ENCODE results near the gene KLHL30. TPM values are rescaled to one million over a fixed set of nuclear protein-coding genes. Genes with fewer than 3 reads are reported as not detected.

The KLHL30 gene
- total RNA-seq, 2 experiments from 2014 or later = 0.09 to 1.9 TPM

DNA sequence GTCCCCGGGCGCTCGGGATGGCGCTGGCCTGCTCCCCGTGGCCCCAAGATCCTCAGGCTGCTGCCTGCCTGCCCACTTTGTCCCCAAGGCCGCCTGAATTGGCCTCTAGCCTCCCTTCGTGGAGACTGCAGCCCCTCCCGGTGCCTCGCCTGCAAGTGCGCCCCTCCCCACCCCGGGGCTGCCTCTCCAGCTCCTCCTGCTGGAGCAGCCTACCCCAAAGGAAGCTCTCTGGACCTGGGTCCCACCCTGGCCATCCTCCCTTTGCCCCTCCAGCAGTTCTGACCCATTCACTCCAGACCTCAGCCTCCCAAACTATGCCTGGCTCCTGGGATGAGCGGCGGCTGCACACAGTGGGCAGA is 32.1 kb upstream of the KLHL30 start:
- no peak for DNase-seq (ENCODE audit: low spot score)
- Histone ChIP-seq H3K4me1 (ENCODE audit: insufficient read depth, low read length, poor library complexity, severe bottlenecking) (peaks cover 48% of the 10 kb centered on the region), H2AFZ (ENCODE audit: low read length) (no peak overlapping the region), H3K79me2 (ENCODE audit: insufficient read depth, low read depth, low read length) (no peaks in the 10 kb centered on the region), H3K4me2 (ENCODE audit: low read length) (peak overlapping the region; percentile 89; the same call in 1 of the 2 replicates), H3K9me3 (ENCODE audit: low read length) (no peaks in the 10 kb centered on the region), H3K36me3 (ENCODE audit: insufficient read depth, low read length) (no peaks in the 10 kb centered on the region), H4K20me1 (ENCODE audit: insufficient read depth, low read length) (no peaks in the 10 kb centered on the region), H3K4me3 (ENCODE audit: low read depth, low read length, poor library complexity, severe bottlenecking) (no peak overlapping the region), H3K27ac (ENCODE audit: low read depth, low read length, poor library complexity, severe bottlenecking) (peak overlapping the region; percentile 88), H3K9me2 (ENCODE audit: insufficient read depth, low read length) (no peaks in the 10 kb centered on the region)
- BruUV-seq (replicated peaks) = no TSS peak
- TF ChIP-seq, protein P1, sequence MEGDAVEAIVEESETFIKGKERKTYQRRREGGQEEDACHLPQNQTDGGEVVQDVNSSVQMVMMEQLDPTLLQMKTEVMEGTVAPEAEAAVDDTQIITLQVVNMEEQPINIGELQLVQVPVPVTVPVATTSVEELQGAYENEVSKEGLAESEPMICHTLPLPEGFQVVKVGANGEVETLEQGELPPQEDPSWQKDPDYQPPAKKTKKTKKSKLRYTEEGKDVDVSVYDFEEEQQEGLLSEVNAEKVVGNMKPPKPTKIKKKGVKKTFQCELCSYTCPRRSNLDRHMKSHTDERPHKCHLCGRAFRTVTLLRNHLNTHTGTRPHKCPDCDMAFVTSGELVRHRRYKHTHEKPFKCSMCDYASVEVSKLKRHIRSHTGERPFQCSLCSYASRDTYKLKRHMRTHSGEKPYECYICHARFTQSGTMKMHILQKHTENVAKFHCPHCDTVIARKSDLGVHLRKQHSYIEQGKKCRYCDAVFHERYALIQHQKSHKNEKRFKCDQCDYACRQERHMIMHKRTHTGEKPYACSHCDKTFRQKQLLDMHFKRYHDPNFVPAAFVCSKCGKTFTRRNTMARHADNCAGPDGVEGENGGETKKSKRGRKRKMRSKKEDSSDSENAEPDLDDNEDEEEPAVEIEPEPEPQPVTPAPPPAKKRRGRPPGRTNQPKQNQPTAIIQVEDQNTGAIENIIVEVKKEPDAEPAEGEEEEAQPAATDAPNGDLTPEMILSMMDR (conservative IDR thresholded peaks at IDR 0.05; ENCODE audit: low read length) = 0 out of 2 replicates have a peak, but pooled peaks have one; percentile 15
- TF ChIP-seq EZH2phosphoT487 (IDR thresholded peaks at IDR 0.05; ENCODE audit: borderline replicate concordance, low read depth, low read length) = no peak
- ChIA-PET CTCF (ENCODE audit: unreplicated experiment) (no interaction called here), POLR2A (interaction anchor here (1.2 kb wide), 1 partner anchor 33 kb away, joined by 3 read pairs; the partner anchor contains the start of gene KLHL30)
- intact Hi-C loops (cut with micrococcal nuclease; ENCODE audit: unreplicated experiment) = loop anchor here (2.0 to 5.0 kb wide), 4 partner anchors 136 to 434 kb away; partner anchors contain the start of genes HES6 and UBE2F

DNA sequence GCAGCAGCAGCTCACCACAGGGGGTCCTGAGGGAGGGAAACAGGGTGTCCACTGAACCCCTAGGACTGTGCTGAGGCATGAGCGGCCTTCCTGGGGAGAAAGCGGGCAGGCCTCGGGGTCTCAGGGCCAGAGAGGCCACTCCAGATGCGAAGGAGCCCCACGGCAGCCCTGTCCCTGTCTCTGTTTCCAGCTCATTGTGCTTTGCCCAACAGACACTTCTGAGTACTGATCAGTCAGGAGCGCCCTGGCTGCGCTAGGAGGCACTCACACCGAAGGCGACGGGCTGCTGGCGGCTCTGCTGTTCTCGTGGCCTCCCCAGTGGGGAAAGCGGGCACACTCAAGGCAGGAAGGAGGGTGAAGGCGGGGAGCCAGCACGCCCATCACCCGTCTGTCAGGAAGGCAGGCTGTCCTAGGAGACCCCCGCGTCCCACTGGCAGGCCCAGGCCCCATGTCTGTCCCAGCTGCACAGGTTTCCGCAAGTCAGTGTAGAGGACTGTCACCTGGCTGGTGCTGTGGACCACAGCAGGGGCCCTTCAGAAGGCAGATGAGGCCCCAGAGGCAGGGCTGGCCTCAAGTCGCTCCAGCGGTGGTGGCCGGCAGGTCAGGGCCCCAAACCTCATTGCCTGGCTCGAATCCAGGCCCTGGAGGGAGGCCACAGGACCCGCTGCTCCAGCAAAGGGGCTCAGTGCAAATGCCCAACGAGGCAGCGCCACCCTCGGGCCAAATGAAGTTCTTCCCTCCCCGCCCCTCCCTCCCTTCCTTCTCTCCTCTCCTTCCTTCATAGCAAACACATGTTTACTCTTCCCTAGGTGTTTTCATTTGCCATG is 31.6 kb upstream of the KLHL30 start:
- no peak for TF ChIP-seq EZH2phosphoT487 (IDR thresholded peaks at IDR 0.05; ENCODE audit: borderline replicate concordance, low read depth, low read length)
- TF ChIP-seq, protein P1 (conservative IDR thresholded peaks at IDR 0.05; ENCODE audit: low read length) = peak; percentile 74
- no peaks in the 10 kb centered on the region for H3K79me2 ChIP-seq (ENCODE audit: insufficient read depth, low read depth, low read length)
- peak; percentile 75 for DNase-seq (ENCODE audit: low spot score)
- peak overlapping the region; percentile 89 for H3K4me2 ChIP-seq (ENCODE audit: low read length)
- peaks cover 48% of the 10 kb centered on the region for H3K4me1 ChIP-seq (ENCODE audit: insufficient read depth, low read length, poor library complexity, severe bottlenecking)
- H3K9me2 ChIP-seq (ENCODE audit: insufficient read depth, low read length) = no peaks in the 10 kb centered on the region
- no TSS peak for BruUV-seq (replicated peaks)
- peak overlapping the region; percentile 88 for H3K27ac ChIP-seq (ENCODE audit: low read depth, low read length, poor library complexity, severe bottlenecking)
- CTCF ChIA-PET (ENCODE audit: unreplicated experiment) = interaction anchor here (0.7 to 1.2 kb wide), 2 partner anchors 8 to 32 kb away, joined by 4 read pairs; no protein-coding TSS in a partner anchor
- H3K4me3 ChIP-seq (ENCODE audit: low read depth, low read length, poor library complexity, severe bottlenecking) = peak overlapping the region; percentile 66
- H2AFZ ChIP-seq (ENCODE audit: low read length) = peak overlapping the region; percentile 27; the same call in 1 of the 2 replicates
- no peaks in the 10 kb centered on the region for H3K9me3 ChIP-seq (ENCODE audit: low read length)
- H3K36me3 ChIP-seq (ENCODE audit: insufficient read depth, low read length) = no peaks in the 10 kb centered on the region
- intact Hi-C loops (cut with micrococcal nuclease; ENCODE audit: unreplicated experiment) = loop anchor here (1.0 to 5.0 kb wide), 7 partner anchors 32 to 435 kb away; partner anchors contain the start of genes HES6 and UBE2F
- POLR2A ChIA-PET = interaction anchor here (1.2 kb wide), 1 partner anchor 32 kb away, joined by 3 read pairs; the partner anchor contains the start of gene KLHL30
- no peaks in the 10 kb centered on the region for H4K20me1 ChIP-seq (ENCODE audit: insufficient read depth, low read length)
